ENCODE data around the gene PTPRN2. TPM values are rescaled to one million over a fixed set of nuclear protein-coding genes. Genes with fewer than 3 reads are reported as not detected.
A peak's percentile ranks its signal among the peaks of the same experiment; 100 is the strongest.

PTPRN2 gene
- total RNA-seq, 1 experiment from 2014 or later = 0.11 TPM

GRCh38 chr7:157851501-157852067, 736.0 kb downstream of the PTPRN2 start:
- Histone ChIP-seq H3K4me1 (ENCODE audit: insufficient read depth, low read length, poor library complexity, severe bottlenecking) (no peaks in the 10 kb centered on the region), H3K4me3 (ENCODE audit: low read depth, low read length, poor library complexity, severe bottlenecking) (no peak overlapping the region), H3K27me3 (replicated peaks; ENCODE audit: insufficient read depth, low read depth, low read length, poor library complexity) (peaks cover 33% of the 10 kb centered on the region), H3K27ac (ENCODE audit: low read depth, low read length, poor library complexity, severe bottlenecking) (no peak overlapping the region), H3K36me3 (ENCODE audit: insufficient read depth, low read length, poor library complexity, severe bottlenecking) (no peaks in the 10 kb centered on the region), H3K9me3 (ENCODE audit: low read depth, low read length, poor library complexity, severe bottlenecking) (no peaks in the 10 kb centered on the region)
- no TSS peak for BruUV-seq (replicated peaks)
- intact Hi-C loops (cut with micrococcal nuclease; ENCODE audit: unreplicated experiment) = no loop called here
- no peak for TF ChIP-seq CTCF (conservative IDR thresholded peaks at IDR 0.05; ENCODE audit: low read depth, low read length)
- no peak for TF ChIP-seq EZH2 (IDR thresholded peaks at IDR 0.05; ENCODE audit: borderline replicate concordance, low read depth, low read length, poor library complexity, severe bottlenecking)
- ChIA-PET CTCF (no interaction called here), POLR2A (ENCODE audit: low non-redundant PET) (no interaction called here)
- peak; percentile 24 for DNase-seq (ENCODE audit: low spot score)

GRCh38 chr7:157850481-157851444, 736.9 kb downstream of the PTPRN2 start:
- no peak overlapping the region for H3K4me3 ChIP-seq (ENCODE audit: low read depth, low read length, poor library complexity, severe bottlenecking)
- ChIA-PET POLR2A (ENCODE audit: low non-redundant PET) (no interaction called here), CTCF (interaction anchor here (0.7 kb wide), 1 partner anchor 246 kb away, joined by 5 read pairs; no protein-coding TSS in a partner anchor)
- DNase-seq (ENCODE audit: low spot score) = no peak
- no peaks in the 10 kb centered on the region for H3K9me3 ChIP-seq (ENCODE audit: low read depth, low read length, poor library complexity, severe bottlenecking)
- H3K27me3 ChIP-seq (replicated peaks; ENCODE audit: insufficient read depth, low read depth, low read length, poor library complexity) = peaks cover 40% of the 10 kb centered on the region
- H3K36me3 ChIP-seq (ENCODE audit: insufficient read depth, low read length, poor library complexity, severe bottlenecking) = no peaks in the 10 kb centered on the region
- TF ChIP-seq CTCF (conservative IDR thresholded peaks at IDR 0.05; ENCODE audit: low read depth, low read length) = no peak
- TF ChIP-seq EZH2 (IDR thresholded peaks at IDR 0.05; ENCODE audit: borderline replicate concordance, low read depth, low read length, poor library complexity, severe bottlenecking) = no peak
- H3K4me1 ChIP-seq (ENCODE audit: insufficient read depth, low read length, poor library complexity, severe bottlenecking) = no peaks in the 10 kb centered on the region
- intact Hi-C loops (cut with micrococcal nuclease; ENCODE audit: unreplicated experiment) = no loop called here
- H3K27ac ChIP-seq (ENCODE audit: low read depth, low read length, poor library complexity, severe bottlenecking) = no peak overlapping the region
- no TSS peak for BruUV-seq (replicated peaks)

- Histone ChIP-seq H3K27ac (ENCODE audit: low read depth, low read length, poor library complexity, severe bottlenecking) (no peak overlapping the region), H3K4me1 (ENCODE audit: insufficient read depth, low read length, poor library complexity, severe bottlenecking) (no peaks in the 10 kb centered on the region), H3K4me3 (ENCODE audit: low read depth, low read length, poor library complexity, severe bottlenecking) (no peak overlapping the region), H3K9me3 (ENCODE audit: low read depth, low read length, poor library complexity, severe bottlenecking) (no peaks in the 10 kb centered on the region), H3K27me3 (replicated peaks; ENCODE audit: insufficient read depth, low read depth, low read length, poor library complexity) (peaks cover 48% of the 10 kb centered on the region), H3K36me3 (ENCODE audit: insufficient read depth, low read length, poor library complexity, severe bottlenecking) (no peaks in the 10 kb centered on the region)
- ChIA-PET CTCF (interaction anchor here (0.7 kb wide), 1 partner anchor 245 kb away, joined by 5 read pairs; no protein-coding TSS in a partner anchor), POLR2A (ENCODE audit: low non-redundant PET) (no interaction called here)
- no TSS peak for BruUV-seq (replicated peaks)
- intact Hi-C loops (cut with micrococcal nuclease; ENCODE audit: unreplicated experiment) = no loop called here
- DNase-seq (ENCODE audit: low spot score) = no peak
- no peak for TF ChIP-seq EZH2 (IDR thresholded peaks at IDR 0.05; ENCODE audit: borderline replicate concordance, low read depth, low read length, poor library complexity, severe bottlenecking)
- TF ChIP-seq CTCF (conservative IDR thresholded peaks at IDR 0.05; ENCODE audit: low read depth, low read length) = no peak
Observed at GRCh38 chr7:157849726-157850125, 737.9 kb downstream of the PTPRN2 start.

Data from A673 (cell line).